Loucy (cell line): ENCODE data around the gene DUSP16.

Experiments
- H2AFZ ChIP-seq: fragments of 200-600 bp; sonication (generic); 2 replicates; pipeline ENCODE4 v1.6.0; 2016; ENCODE audit warnings: antibody characterized with exemption, mild to moderate bottlenecking, low read length, moderate library complexity
- H3F3A ChIP-seq: fragments of 200-600 bp; 2 replicates; pipeline ENCODE4 v1.6.0; 2016; ENCODE audit warnings: antibody characterized with exemption, low read depth, mild to moderate bottlenecking
- H3K27me3 ChIP-seq: fragments of 200-600 bp; sonication (generic); 2 replicates; pipeline ENCODE4 v1.6.1; 2014; ENCODE audit warnings: low read length, mild to moderate bottlenecking; ENCODE audit not compliant: insufficient read depth, poor library complexity, severe bottlenecking
- H3K36me3 ChIP-seq: fragments of 200-600 bp; sonication (generic); 2 replicates; pipeline ENCODE4 v1.6.1; 2016; ENCODE audit warnings: low read length; ENCODE audit not compliant: insufficient read depth
- H3K4me1 ChIP-seq: fragments of 200-600 bp; sonication (generic); 2 replicates; pipeline ENCODE4 v1.5.1; 2014; ENCODE audit warnings: low read length, mild to moderate bottlenecking; ENCODE audit not compliant: insufficient read depth, poor library complexity, severe bottlenecking
- H3K4me2 ChIP-seq: fragments of 200-600 bp; sonication (generic); 2 replicates; pipeline ENCODE4 v1.6.0; 2014; ENCODE audit warnings: antibody characterized with exemption, low read length, low read depth, mild to moderate bottlenecking; ENCODE audit not compliant: poor library complexity, severe bottlenecking
- H3K4me3 ChIP-seq: fragments of 200-600 bp; sonication (generic); 2 replicates; pipeline ENCODE4 v1.5.1; 2014; ENCODE audit warnings: low read length, mild to moderate bottlenecking, mixed read lengths; ENCODE audit not compliant: poor library complexity, severe bottlenecking
- H3K79me2 ChIP-seq: fragments of 200-600 bp; sonication (generic); 2 replicates; pipeline ENCODE4 v1.6.1; 2014; ENCODE audit warnings: low read length; ENCODE audit not compliant: insufficient read depth
- H3K9ac ChIP-seq: fragments of 200-600 bp; sonication (generic); 2 replicates; pipeline ENCODE4 v1.6.0; 2014; ENCODE audit warnings: mild to moderate bottlenecking, low read depth, low read length, moderate library complexity; ENCODE audit not compliant: poor library complexity, severe bottlenecking
- H3K9me2 ChIP-seq: fragments of 200-600 bp; sonication (generic); replicated peaks from 2 replicates; pipeline ENCODE4 v1.6.1; 2016; ENCODE audit warnings: low read depth, low read length, mixed read lengths
- H3K9me3 ChIP-seq: fragments of 200-600 bp; sonication (generic); 2 replicates; pipeline ENCODE4 v1.6.1; 2014; ENCODE audit warnings: mild to moderate bottlenecking, antibody characterized with exemption, low read length, low read depth; ENCODE audit not compliant: insufficient read depth
- H4K20me1 ChIP-seq: fragments of 200-600 bp; sonication (generic); 2 replicates; pipeline ENCODE4 v1.6.0; 2014; ENCODE audit warnings: antibody characterized with exemption, low read length, mild to moderate bottlenecking; ENCODE audit not compliant: insufficient read depth, poor library complexity, severe bottlenecking
- CTCF ChIP-seq: fragments of 200-600 bp; sonication (generic); conservative IDR thresholded peaks from 2 replicates; pipeline ENCODE4 v1.5.1; 2014; ENCODE audit warnings: mild to moderate bottlenecking, antibody characterized with exemption, low read length
- EZH2phosphoT487 ChIP-seq: fragments of 200-600 bp; IDR thresholded peaks from 2 replicates; pipeline ENCODE4 v1.6.1; 2018; ENCODE audit warnings: antibody characterized with exemption, mild to moderate bottlenecking, moderate library complexity, borderline replicate concordance

The DUSP16 gene

DNA sequence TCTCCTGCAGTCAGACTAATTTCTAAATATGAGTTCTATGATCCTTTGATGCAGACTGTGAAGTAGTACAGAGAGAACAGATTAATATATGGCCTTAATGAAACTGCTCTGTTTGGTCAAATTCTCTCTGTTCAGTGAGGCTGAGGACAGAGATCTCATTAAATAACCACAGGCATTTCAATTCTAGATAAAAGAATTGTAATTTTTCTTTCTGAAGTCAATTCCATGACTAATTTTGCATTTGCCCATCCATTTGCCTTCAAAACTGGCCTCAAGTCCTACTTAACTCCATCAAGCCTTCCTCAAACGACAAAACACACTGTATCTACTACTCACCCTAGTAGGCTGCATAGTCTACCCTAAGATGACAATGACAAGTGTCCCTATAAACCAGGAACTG lies 67.1 kb downstream of the DUSP16 start:
- H3K4me3 ChIP-seq, result no peak overlapping the region
- H3K27me3 ChIP-seq, result no peaks in the 10 kb centered on the region
- no peaks in the 10 kb centered on the region for H3F3A ChIP-seq
- no peaks in the 10 kb centered on the region for H3K4me1 ChIP-seq
- H3K79me2 ChIP-seq, result no peaks in the 10 kb centered on the region
- H3K9me3 ChIP-seq, result no peaks in the 10 kb centered on the region
- no peaks in the 10 kb centered on the region for H4K20me1 ChIP-seq
- no peak for TF ChIP-seq CTCF
- TF ChIP-seq EZH2phosphoT487, result no peak
- H3K9ac ChIP-seq, result no peak overlapping the region
- H3K9me2 ChIP-seq, result no peaks in the 10 kb centered on the region
- no peak overlapping the region for H3K4me2 ChIP-seq
- H2AFZ ChIP-seq, result no peak overlapping the region
- no peaks in the 10 kb centered on the region for H3K36me3 ChIP-seq

DNA sequence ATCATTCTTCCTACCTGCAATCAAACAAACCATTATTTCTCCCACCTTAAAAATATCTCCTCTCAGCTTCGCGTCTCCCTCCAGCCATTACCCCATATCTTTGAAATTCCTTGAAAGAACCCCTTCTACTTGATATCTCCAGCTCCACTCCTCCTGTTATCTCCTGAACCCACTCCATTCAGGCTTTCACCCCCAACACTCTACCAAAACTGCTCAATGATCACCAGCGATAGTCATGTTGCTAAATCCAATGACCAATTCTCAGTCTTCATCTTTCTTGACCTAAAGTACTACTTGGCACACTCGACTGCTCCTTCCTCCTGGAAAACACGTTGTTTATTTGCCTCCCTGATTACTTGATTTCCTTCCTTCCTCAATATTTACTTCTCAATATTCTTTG lies 70.1 kb downstream of the DUSP16 start:
- no peak overlapping the region for H3K9ac ChIP-seq
- no peaks in the 10 kb centered on the region for H3K36me3 ChIP-seq
- no peaks in the 10 kb centered on the region for H3K27me3 ChIP-seq
- H3K4me2 ChIP-seq, result no peak overlapping the region
- TF ChIP-seq EZH2phosphoT487 (no peak), CTCF (no peak)
- no peaks in the 10 kb centered on the region for H4K20me1 ChIP-seq
- H3K4me3 ChIP-seq, result no peak overlapping the region
- H3K4me1 ChIP-seq, result no peaks in the 10 kb centered on the region
- no peaks in the 10 kb centered on the region for H3K9me3 ChIP-seq
- H2AFZ ChIP-seq, result no peak overlapping the region
- no peaks in the 10 kb centered on the region for H3F3A ChIP-seq
- no peaks in the 10 kb centered on the region for H3K79me2 ChIP-seq
- H3K9me2 ChIP-seq, result no peaks in the 10 kb centered on the region

DNA sequence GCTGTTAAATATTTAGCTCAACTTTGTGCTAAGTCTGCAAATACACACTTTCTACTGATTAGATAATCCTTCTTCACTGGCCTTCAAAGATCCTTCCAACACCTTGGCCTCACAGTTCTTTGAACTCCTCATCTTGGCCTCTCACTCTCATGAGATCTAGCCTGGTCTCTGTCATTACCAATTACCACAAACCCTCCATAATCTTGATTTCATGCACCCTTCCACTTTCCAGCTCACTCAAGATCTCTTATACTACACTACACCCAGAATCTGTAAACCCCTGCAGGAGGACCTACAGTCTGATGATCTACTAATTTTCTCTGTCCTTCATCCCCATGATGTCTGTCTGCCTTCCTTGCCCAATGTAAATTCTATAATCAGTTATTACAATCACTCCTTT lies 71.1 kb downstream of the DUSP16 start:
- Histone ChIP-seq H3K36me3 (no peaks in the 10 kb centered on the region), H3K79me2 (no peaks in the 10 kb centered on the region), H3K9ac (no peak overlapping the region), H3K9me2 (no peaks in the 10 kb centered on the region), H3K4me3 (no peak overlapping the region), H3K27me3 (no peaks in the 10 kb centered on the region), H3F3A (no peaks in the 10 kb centered on the region), H3K4me2 (no peak overlapping the region), H4K20me1 (no peaks in the 10 kb centered on the region), H3K9me3 (no peaks in the 10 kb centered on the region), H2AFZ (no peak overlapping the region), H3K4me1 (no peaks in the 10 kb centered on the region)
- TF ChIP-seq EZH2phosphoT487 (no peak), CTCF (no peak)
